HEK293 (cell line): ENCODE results near the gene BUB1B.

Source experiments
- CTCF ChIA-PET: fragments of 350-600 bp; formaldehyde crosslinking; extraction: SDS; loops from one replicate; lab custom pipeline; 2021; ENCODE audit warnings: antibody characterized with exemption; lab: Yijun Ruan, JAX
- POLR2A ChIA-PET: fragments of 300-600 bp; formaldehyde crosslinking; extraction: SDS; loops from one replicate; lab custom pipeline; 2020; ENCODE audit warnings: antibody characterized with exemption, inconsistent platforms; lab: Yijun Ruan, JAX
- H3K27ac ChIP-seq: fragments of 200-500 bp; sonication (Bioruptor generic); 2 replicates; pipeline ENCODE4 v1.5.1; 2014; ENCODE audit warnings: low read depth, low read length, control low read depth, inconsistent platforms; ENCODE audit errors: extremely low read depth
- H3K36me3 ChIP-seq, 2 experiments: fragments of 200-500 bp in 1 of 2; sonication (Bioruptor generic) in 1 of 2; 1 replicate in 1 of 2; 2 replicates in 1 of 2; pipeline ENCODE4 v1.5.1; 2014 to 2017; ENCODE audit warnings: inconsistent platforms in 2 of 2, low read length in 2 of 2; ENCODE audit not compliant: control insufficient read depth in 2 of 2, insufficient read depth in 1 of 2
- H3K4me1 ChIP-seq: fragments of 200-500 bp; sonication (Bioruptor generic); 2 replicates; pipeline ENCODE4 v1.5.1; 2014; ENCODE audit warnings: mild to moderate bottlenecking, low read length, inconsistent platforms; ENCODE audit not compliant: control insufficient read depth, insufficient read depth
- H3K4me3 ChIP-seq: 2 replicates; pipeline ENCODE4 v1.5.1; 2011; ENCODE audit warnings: low read depth, mild to moderate bottlenecking, control low read depth, low read length, moderate library complexity
- H3K9me3 ChIP-seq: fragments of 200-500 bp; sonication (Bioruptor generic); 2 replicates; pipeline ENCODE4 v1.5.1; 2014; ENCODE audit warnings: low read depth, low read length, inconsistent platforms; ENCODE audit not compliant: control insufficient read depth, insufficient read depth
- BCL6B ChIP-seq: fragments of 450-650 bp; formaldehyde crosslinking; IDR thresholded peaks from 2 replicates; pipeline ENCODE4 v1.5.1; 2017; ENCODE audit warnings: missing biosample characterization, missing genetic modification characterization
- EGR2 ChIP-seq: fragments of 450-650 bp; formaldehyde crosslinking; IDR thresholded peaks from 2 replicates; pipeline ENCODE4 v1.5.1; 2016; ENCODE audit warnings: low read depth, missing biosample characterization, missing genetic modification characterization
- IKZF3 ChIP-seq: fragments of 450-650 bp; IDR thresholded peaks from 2 replicates; pipeline ENCODE4 v1.5.0; 2018; ENCODE audit warnings: missing biosample characterization, mild to moderate bottlenecking, missing genetic modification characterization, moderate library complexity
- MZF1 ChIP-seq: fragments of 450-650 bp; formaldehyde crosslinking; IDR thresholded peaks from 2 replicates; pipeline ENCODE4 v1.5.1; 2017; ENCODE audit warnings: missing biosample characterization, missing genetic modification characterization, borderline replicate concordance
- PRDM4 ChIP-seq: fragments of 450-650 bp; formaldehyde crosslinking; IDR thresholded peaks from 2 replicates; pipeline ENCODE4 v1.5.1; 2017; ENCODE audit warnings: missing biosample characterization, missing genetic modification characterization
- REST ChIP-seq: fragments of 450-650 bp; formaldehyde crosslinking; IDR thresholded peaks from 2 replicates; pipeline ENCODE4 v1.5.1; 2016; ENCODE audit warnings: missing biosample characterization, missing genetic modification characterization
- SCRT2 ChIP-seq: fragments of 450-650 bp; formaldehyde crosslinking; IDR thresholded peaks from 2 replicates; pipeline ENCODE4 v1.5.1; 2016; ENCODE audit warnings: missing biosample characterization, missing genetic modification characterization
- ZBTB11 ChIP-seq: fragments of 450-650 bp; formaldehyde crosslinking; conservative IDR thresholded peaks from 2 replicates; pipeline ENCODE4 v1.5.1; 2016; ENCODE audit warnings: low read depth, missing biosample characterization, missing genetic modification characterization
- ZBTB48 ChIP-seq: fragments of 450-650 bp; formaldehyde crosslinking; IDR thresholded peaks from 2 replicates; pipeline ENCODE4 v1.5.1; 2016; ENCODE audit warnings: missing biosample characterization, missing genetic modification characterization
- ZFHX2 ChIP-seq: fragments of 450-650 bp; formaldehyde crosslinking; conservative IDR thresholded peaks from 2 replicates; pipeline ENCODE4 v1.5.1; 2016; ENCODE audit warnings: missing biosample characterization, missing genetic modification characterization
- ZIC2 ChIP-seq: fragments of 450-650 bp; formaldehyde crosslinking; IDR thresholded peaks from 2 replicates; pipeline ENCODE4 v1.5.1; 2016; ENCODE audit warnings: missing biosample characterization, missing genetic modification characterization
- ZNF654 ChIP-seq: fragments of 450-650 bp; formaldehyde crosslinking; IDR thresholded peaks from 2 replicates; pipeline ENCODE4 v1.5.1; 2016; ENCODE audit warnings: low read depth, missing biosample characterization, missing genetic modification characterization
- ZSCAN4 ChIP-seq: fragments of 450-650 bp; formaldehyde crosslinking; IDR thresholded peaks from 2 replicates; pipeline ENCODE4 v1.5.1; 2017; ENCODE audit warnings: missing biosample characterization, missing genetic modification characterization

Gene BUB1B

GRCh38 chr15:40160689-40161688 is at the start of gene BUB1B (continued):
- TF ChIP-seq REST (tag by site-specific recombination) (no peak), IKZF3 (tag by site-specific recombination) (no peak), ZNF654 (tag by site-specific recombination) (no peak), ZSCAN4 (tag by site-specific recombination) (no peak), ZBTB48 (tag by site-specific recombination) (peak; percentile 88)

- Histone ChIP-seq H3K36me3 (no peaks in the 10 kb centered on the region), H3K27ac (no peak overlapping the region), H3K9me3 (no peaks in the 10 kb centered on the region), H3K4me3 (no peak overlapping the region), H3K4me1 (peaks cover 5% of the 10 kb centered on the region; the same call in 1 of the 2 replicates)
- TF ChIP-seq ZIC2 = 0 out of 2 replicates have a peak, but pooled peaks have one; percentile 13
- 0 out of 2 replicates have a peak, but pooled peaks have one; percentile 22 for TF ChIP-seq SCRT2 (tag by site-specific recombination)
- TF ChIP-seq ZBTB11 = no peak
- no peak for TF ChIP-seq BCL6B (tag by site-specific recombination)
- POLR2A ChIA-PET = no interaction called here
- CTCF ChIA-PET = interaction anchor here (0.5 to 1.1 kb wide), 2 partner anchors 52 to 1000 kb away, joined by 3 read pairs; no protein-coding TSS in a partner anchor
These were observed 49.0 kb upstream of the BUB1B start for GRCh38 chr15:40111888-40112287.

GRCh38 chr15:40112789-40113188 is 48.1 kb upstream of the BUB1B start:
- Histone ChIP-seq H3K36me3 (no peaks in the 10 kb centered on the region), H3K4me3 (no peak overlapping the region), H3K27ac (no peak overlapping the region), H3K4me1 (peaks cover under 1% of the 10 kb centered on the region; the same call in 1 of the 2 replicates), H3K9me3 (no peaks in the 10 kb centered on the region)
- ChIA-PET CTCF (interaction anchor here (1.3 to 1.4 kb wide), 2 partner anchors 59 to 67 kb away, joined by 3 to 4 read pairs; no protein-coding TSS in a partner anchor), POLR2A (no interaction called here)
- TF ChIP-seq PRDM4 (no peak), MZF1 (tag by site-specific recombination) (no peak), EGR2 (tag by site-specific recombination) (peak; percentile 68; the same call in 1 of the 2 replicates), ZFHX2 (peak; percentile 83), ZSCAN4 (tag by site-specific recombination) (peak; percentile 96)
